Cardiac fibroblast (primary cell): ENCODE results near the gene CFL2.

Source experiments
- DNase-seq, 2 donors: peaks; one replicate each; pipeline versions ENCODE4 v3.0.0 to v3.0.0-alpha.2; 2010; ENCODE audit warnings: low read depth in 2 of 2
- H3K4me3 ChIP-seq, 2 donors: replicated peaks in 1 of 2; 1 replicate in 1 of 2; 2 replicates in 1 of 2; pipeline ENCODE4 v1.5.1; 2011; ENCODE audit warnings: low read depth in 2 of 2, low read length in 2 of 2, mild to moderate bottlenecking in 2 of 2, moderate library complexity in 1 of 2
- CTCF ChIP-seq: IDR thresholded peaks from one replicate; pipeline ENCODE4 v1.5.1; 2011; ENCODE audit warnings: low read depth, mild to moderate bottlenecking, low read length, inconsistent platforms

CFL2 gene

GRCh38 chr14:34714320-34715126 lies at the start of gene CFL2:
CFL2 (minus strand) TSS chr14:34714593; CDS start chr14:34714540, 53 bp downstream.
- H3K4me3 ChIP-seq = peak within 1 kb of the TSS; percentile 79 to 82
- peak; percentile 66 to 74 for DNase-seq
- TF ChIP-seq CTCF = no peak

- TF ChIP-seq CTCF = no peak
- H3K4me3 ChIP-seq = no peak overlapping the region
- no peak for DNase-seq
These were observed 40.8 kb upstream of the CFL2 start for GRCh38 chr14:34755215-34755614.

GRCh38 chr14:34754687-34755086 lies 40.3 kb upstream of the CFL2 start:
- no peak for DNase-seq
- no peak for TF ChIP-seq CTCF

GRCh38 chr14:34750670-34751069 lies 36.3 kb upstream of the CFL2 start:
- H3K4me3 ChIP-seq = no peak overlapping the region
- no peak for TF ChIP-seq CTCF
- DNase-seq = peak; percentile 52 to 81

More at GRCh38 chr14:34754687-34755086, 40.3 kb upstream of the CFL2 start:
- H3K4me3 ChIP-seq = no peak overlapping the region

GRCh38 chr14:34750233-34750632 lies 35.8 kb upstream of the CFL2 start:
- DNase-seq = peak in 1 of 2 donors; percentile 5
- TF ChIP-seq CTCF = no peak
- H3K4me3 ChIP-seq = no peak overlapping the region

- no peak for DNase-seq
- TF ChIP-seq CTCF = no peak
- H3K4me3 ChIP-seq = no peak overlapping the region
These were observed 35.0 kb upstream of the CFL2 start for GRCh38 chr14:34749408-34749807.
